22Rv1 (cell line): Measurements from ENCODE around the gene PLB1.

ENCODE experiments used
- H3K27ac ChIP-seq: fragments of 450-650 bp; 2 replicates; pipeline ENCODE4 v1.5.1; 2017
- ZFX ChIP-seq: fragments of 450-650 bp; IDR thresholded peaks from 2 replicates; pipeline ENCODE4 v1.6.1; 2017; ENCODE audit warnings: antibody characterized with exemption, borderline replicate concordance
- TF ChIP-seq, protein P1 (sequence below): fragments of 450-650 bp; IDR thresholded peaks from 2 replicates; pipeline ENCODE4 v1.5.1; 2017; ENCODE audit warnings: mild to moderate bottlenecking

Gene PLB1

DNA sequence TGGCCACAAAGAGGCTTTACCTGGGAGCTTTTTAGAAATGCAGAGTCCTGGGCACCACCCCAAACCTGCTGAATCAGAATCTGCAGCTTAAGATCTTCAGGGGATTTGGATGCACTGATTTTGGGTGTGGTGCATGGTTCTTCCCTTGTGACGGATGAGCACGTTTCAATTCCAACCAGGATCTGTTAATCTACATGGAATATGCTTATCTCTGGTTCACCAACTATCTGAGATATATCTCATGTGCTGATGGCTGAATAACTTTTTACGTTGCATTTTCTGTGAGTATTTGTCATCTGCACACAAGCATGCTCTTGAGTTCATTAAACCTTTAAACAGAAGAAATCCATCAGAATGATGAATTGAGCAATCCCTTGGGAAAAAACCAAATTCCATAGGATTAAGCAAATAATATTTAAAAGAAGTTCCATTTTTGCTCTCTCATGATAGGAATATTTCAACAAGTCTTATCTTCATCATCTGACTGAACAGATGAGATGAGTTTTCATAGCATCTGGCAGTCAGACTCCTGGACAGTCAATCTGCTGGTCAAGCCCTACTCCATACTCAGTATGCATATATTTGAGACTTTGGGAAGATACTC, 120.6 kb downstream of the PLB1 start:
- no peak for TF ChIP-seq ZFX
- TF ChIP-seq, protein P1, sequence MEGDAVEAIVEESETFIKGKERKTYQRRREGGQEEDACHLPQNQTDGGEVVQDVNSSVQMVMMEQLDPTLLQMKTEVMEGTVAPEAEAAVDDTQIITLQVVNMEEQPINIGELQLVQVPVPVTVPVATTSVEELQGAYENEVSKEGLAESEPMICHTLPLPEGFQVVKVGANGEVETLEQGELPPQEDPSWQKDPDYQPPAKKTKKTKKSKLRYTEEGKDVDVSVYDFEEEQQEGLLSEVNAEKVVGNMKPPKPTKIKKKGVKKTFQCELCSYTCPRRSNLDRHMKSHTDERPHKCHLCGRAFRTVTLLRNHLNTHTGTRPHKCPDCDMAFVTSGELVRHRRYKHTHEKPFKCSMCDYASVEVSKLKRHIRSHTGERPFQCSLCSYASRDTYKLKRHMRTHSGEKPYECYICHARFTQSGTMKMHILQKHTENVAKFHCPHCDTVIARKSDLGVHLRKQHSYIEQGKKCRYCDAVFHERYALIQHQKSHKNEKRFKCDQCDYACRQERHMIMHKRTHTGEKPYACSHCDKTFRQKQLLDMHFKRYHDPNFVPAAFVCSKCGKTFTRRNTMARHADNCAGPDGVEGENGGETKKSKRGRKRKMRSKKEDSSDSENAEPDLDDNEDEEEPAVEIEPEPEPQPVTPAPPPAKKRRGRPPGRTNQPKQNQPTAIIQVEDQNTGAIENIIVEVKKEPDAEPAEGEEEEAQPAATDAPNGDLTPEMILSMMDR, result no peak
- no peak overlapping the region for H3K27ac ChIP-seq

DNA sequence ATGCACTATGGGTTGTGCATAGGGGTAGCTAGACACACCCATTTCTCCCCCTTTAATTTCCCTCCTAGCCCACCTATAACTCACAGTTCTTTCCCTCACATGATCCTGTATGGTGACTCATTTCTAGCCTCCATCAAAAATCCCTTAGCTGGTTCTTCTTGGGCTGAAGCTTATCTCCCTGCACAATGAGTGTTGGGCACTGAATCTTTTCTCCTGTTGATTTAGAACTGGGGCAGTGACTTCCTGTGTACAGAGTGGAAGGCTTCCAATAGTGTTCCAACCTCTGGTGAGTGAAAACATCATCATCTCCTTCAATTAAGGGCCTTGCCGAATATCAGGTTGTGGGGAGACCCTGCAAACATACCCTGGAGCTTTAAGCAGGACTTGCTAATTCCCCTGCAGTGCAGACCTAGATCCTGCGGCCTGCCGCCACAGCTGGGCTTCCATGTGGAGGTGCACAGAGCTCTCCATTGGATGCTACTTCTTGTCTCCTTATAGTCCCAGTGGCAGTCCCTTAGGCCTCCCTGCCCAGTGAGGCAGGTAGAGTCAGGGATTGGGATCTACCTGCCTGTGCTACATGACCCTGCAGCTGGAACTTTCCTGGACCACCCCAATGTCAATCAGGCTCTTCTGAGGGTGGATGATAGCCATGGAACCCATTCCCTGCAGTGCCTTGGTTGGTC, 121.8 kb downstream of the PLB1 start:
- no peak for TF ChIP-seq ZFX
- TF ChIP-seq, protein P1, result no peak
- H3K27ac ChIP-seq, result no peak overlapping the region

DNA sequence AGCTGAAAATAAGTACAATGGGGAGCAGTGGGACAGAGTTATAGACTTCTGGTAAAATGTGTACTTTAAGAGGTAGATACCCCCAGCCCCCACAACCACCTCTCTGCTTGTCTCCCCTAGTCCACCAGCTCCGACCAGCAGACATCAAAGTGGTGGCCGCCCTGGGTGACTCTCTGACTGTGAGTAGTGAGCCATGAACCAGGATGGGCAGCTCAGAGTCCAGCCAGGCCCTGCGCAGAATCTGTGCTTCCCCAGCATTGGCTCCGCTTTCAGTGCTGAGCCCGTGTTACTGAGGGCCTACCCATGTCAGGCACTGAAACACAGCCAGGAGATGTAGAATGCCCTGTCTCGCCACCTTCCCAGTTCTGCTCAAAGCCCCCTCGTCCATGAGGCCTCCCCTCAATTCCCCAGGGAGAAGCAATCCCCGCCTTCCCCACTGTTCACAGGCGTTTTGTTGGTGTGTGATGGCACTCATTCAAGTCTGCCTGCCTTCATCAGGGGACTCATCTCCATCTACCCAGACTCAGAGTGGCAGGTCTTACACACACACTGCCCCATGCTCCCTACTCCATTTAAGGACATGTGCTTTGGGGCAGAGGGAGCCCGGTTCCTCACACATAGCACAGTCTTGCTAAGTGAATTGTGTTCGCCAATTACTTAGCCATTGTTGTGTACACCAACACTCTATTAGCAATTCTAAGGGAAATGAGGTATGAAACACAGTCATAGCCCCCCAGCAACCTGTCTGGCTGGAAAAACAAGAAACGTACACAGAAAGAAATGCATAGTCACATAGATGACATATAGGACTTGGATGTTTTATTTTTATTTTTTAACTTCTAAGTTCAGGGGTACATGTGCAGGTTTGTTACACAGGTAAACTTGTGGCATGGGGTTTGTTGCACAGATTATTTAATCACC, 122.6 kb downstream of the PLB1 start:
- no peak for TF ChIP-seq ZFX
- TF ChIP-seq, protein P1, result no peak
- H3K27ac ChIP-seq, result no peak overlapping the region

DNA sequence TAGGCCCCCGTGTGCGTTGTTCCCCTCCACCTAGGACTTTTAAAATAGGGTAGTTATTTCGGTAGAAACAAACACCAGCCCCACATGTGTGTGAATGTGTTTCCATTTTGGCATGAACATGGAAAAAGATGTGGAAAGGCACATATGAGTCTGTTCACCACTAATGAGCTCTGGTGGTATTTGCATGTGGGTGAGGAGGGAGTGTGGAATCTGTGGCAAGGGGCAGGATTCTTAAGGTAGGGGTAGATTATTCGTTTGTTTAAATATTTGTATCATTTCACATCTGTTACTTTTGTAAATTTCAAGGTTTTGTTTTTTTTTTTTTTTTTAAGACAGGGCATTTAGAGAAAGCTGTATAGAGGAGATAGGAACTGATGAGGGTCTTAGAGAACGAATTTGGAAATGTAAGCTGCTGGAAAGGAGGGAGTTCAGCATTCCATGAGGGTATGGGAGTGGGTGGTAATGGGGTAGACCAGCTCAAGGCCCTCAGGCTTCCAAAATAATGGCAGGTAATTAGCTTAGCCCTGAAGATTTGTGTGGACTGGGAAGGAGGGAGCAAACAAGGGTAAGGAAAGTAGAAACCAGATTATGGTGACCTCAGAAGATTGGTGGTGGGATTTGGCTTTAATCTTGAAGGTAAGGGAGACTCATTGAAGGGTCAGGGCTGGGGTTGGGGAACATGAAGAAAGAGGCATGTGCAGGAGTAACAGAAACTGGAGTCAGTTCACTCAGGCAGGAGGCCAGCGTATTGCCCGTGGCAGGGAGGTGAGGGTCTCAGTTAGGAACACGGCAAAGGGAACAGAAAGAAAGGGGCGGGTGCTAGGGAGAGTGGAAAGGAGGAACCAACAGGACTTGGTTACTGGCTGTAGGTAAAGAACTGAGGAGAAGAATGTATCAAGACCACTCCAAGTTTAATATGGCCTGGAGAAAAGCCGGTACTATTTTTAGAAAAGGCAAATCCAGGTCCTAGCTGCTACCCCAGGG, 123.6 kb downstream of the PLB1 start:
- TF ChIP-seq, protein P1, result no peak
- TF ChIP-seq ZFX, result no peak
- H3K27ac ChIP-seq, result no peak overlapping the region

DNA sequence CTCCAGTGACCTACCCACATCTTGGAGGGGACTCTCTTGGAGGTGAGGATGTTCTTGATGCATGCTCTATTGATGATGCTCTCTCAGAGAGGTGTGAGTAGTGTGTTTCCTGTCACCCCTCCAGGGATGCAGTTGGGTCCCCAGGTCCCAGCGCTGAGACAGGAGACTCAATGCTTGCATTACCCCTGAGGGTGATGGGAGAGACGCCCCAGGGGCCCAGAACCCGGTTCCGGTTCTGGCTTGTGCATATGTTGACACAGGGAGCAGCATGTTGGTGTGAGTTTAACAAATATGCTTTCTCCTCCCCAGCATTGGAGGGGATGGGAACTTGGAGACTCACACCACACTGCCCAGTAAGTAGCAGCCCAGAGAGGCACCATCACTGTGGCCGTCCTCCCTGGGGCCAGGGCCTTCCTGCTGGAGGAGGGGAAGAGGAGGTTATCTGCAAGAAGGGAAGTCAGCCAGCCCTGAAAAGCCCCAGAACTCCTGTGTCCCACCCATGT, 124.5 kb downstream of the PLB1 start:
- TF ChIP-seq ZFX, result no peak
- TF ChIP-seq, protein P1, result no peak
- H3K27ac ChIP-seq, result no peak overlapping the region

DNA sequence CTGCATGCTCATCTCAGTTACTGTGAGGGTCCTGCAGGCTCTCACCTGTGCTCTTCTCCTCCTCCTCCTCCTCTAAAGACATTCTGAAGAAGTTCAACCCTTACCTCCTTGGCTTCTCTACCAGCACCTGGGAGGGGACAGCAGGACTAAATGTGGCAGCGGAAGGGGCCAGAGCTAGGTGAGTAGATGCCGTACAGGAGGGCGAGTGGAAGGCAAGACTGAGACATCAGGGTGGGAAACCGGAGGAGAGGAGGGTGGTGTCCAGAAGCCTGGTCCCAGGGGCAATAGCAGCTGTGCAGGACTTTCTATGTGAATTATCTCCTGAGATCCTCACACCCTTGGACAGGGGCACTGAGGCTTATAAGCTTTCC, 124.9 kb downstream of the PLB1 start:
- H3K27ac ChIP-seq, result no peak overlapping the region
- TF ChIP-seq ZFX, result no peak
- TF ChIP-seq, protein P1, result no peak
